T-helper 9 cell (primary cell): ENCODE data around the gene PRSS38.

Experiments used
- DNase-seq: peaks from one replicate; pipeline ENCODE4 v3.0.0-alpha.2; 2020

Gene PRSS38

DNA sequence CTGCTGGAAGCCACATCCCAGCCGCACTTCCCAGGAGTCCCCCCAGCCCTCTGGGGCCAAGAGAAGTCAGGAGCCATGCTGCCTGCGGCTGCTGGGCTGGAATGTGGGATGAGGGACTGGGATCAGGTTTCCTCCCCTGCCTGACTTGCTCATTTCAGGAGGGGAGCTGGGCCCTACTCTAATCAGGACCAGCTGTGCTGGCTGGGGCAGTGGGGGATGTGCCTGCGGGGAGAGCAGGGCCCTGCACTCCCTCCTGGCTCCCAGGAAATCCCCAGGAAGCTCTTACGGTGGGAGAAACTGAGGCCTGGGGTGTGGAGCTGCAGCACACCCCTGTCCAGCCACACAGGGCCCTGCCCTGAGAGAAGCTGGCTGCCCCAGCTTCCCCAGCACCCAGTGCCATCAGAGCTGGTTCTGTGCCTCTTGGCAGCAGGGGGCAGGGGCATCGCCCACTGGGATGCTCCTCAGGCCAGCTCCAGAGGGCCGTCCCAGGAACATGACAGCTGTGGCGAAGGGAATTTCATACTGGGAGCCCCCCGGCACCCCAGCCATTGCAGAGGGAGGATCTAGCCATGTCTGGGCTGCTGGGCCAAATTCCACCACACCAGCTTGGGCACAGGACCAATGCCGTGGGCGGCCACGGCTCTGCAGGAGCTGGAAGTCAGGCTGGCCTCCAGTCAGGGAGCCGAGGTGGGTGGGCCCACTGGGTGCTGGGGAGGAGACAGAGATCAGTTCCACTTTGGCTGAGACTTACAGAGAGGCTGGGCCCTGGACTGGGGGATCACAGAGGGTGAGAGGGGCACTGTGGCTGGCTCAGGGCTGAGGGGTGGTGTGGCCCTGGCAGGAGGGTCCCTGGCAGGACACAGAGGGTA, 21.3 kb upstream of the PRSS38 start:
- DNase-seq: no peak

GRCh38 chr1:227794817-227795192, 20.7 kb upstream of the PRSS38 start:
- no peak for DNase-seq

- DNase-seq: no peak
Observed at GRCh38 chr1:227795732-227796131, 19.7 kb upstream of the PRSS38 start.

DNA sequence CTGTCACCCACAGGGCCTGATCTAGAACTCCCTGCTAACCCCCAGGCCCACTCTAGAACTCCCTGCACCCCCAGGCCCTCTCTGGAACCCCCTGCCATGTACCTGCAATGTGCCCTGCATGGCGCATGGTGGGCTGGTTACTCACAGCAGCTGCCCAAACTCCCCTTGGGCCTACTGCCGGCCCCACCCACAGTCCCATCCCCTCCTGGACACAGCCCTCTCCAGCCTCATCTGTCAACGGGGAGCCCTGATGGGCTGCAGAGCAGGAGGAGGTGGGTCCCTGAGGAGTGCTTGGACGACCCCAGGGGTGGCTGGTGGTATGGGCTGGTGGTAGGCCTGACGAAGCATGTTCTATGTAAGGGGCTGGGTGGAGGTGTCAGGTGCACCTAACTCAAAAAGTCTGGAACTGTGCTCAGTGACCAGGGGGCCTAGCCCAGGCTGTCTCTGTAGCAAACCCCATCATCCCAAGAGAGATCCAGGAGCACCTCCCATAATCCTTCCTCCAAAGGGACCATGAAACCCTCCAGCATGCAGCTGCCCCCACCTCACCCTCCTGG, 19.0 kb upstream of the PRSS38 start:
- DNase-seq: no peak

DNA sequence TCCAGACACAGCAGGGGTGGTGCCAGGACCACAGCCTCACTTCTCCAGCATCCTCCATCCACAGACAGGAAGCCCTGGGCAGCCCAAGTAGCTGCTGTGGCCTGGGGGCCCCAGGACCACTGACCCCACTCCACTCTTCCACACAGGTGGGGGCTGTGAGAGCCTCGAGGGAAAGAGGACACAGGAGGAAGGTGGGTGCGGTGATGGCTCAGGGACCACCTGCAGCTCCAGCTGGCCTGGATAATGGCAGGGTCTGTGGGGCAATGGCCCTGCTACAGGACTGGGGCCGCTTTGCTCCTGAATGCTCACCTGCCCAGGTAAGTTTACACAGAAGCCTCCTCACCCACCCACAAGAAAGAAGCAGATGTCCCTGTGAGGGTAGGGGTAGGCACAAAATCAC, 18.3 kb upstream of the PRSS38 start:
- no peak for DNase-seq

GRCh38 chr1:227797625-227798024, 17.9 kb upstream of the PRSS38 start:
- DNase-seq: no peak

- no peak for DNase-seq
Observed at GRCh38 chr1:227798078-227798802, 17.2 kb upstream of the PRSS38 start.

DNA sequence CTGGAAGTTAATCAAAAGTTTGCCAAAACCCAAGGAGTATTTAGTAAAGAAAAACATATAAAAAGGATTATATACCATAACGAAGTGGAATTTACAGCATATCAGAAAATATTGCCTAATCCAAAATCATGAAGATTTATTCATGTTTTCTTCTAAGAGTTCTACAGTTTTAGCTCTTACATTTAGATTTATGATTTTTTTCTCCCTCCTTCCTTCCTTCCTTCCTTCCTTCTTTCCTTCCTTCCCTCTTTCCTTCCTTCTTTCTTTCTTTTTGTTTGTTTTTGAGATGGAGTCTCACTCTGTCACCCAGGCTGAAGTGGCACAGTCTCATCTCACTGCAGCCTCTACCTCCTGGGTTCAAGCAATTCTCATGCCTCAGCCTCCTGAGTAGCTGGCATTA, 15.7 kb upstream of the PRSS38 start:
- DNase-seq: no peak

- DNase-seq: no peak
Observed at GRCh38 chr1:227803933-227804332, 11.5 kb upstream of the PRSS38 start.

DNA sequence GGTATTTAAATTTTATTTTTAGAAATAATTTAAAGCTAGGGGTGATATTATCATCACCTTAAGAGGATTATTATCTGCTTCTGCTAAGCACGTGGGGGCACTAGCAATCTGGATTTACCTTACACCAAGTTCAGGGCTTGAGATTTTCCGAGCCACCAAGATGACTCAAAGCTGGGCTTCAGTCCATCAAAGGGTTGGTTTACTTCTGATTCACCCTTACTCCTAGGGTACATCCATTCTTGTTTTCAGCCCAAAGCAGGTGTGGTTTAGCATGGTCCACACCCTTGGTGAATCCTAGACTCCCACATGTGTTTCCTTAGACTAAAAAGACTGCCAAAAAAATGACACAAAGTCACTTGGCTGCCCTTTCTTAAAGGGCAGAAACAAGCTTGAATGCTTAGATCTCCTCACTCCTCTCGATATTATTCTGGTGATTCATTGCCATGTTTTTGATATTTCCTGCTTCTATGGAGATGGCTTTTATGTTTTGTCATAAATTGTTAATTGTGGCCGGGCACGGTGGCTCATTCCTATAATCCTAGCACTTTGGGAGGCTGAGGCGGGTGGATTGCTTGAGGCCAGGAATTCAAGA, 9.8 kb upstream of the PRSS38 start:
- DNase-seq: no peak

- DNase-seq: no peak
Observed at GRCh38 chr1:227808566-227808965, 6.9 kb upstream of the PRSS38 start.

GRCh38 chr1:227809026-227809425, 6.4 kb upstream of the PRSS38 start:
- DNase-seq: no peak

GRCh38 chr1:227813962-227814361, 1.5 kb upstream of the PRSS38 start:
- DNase-seq: no peak

DNA sequence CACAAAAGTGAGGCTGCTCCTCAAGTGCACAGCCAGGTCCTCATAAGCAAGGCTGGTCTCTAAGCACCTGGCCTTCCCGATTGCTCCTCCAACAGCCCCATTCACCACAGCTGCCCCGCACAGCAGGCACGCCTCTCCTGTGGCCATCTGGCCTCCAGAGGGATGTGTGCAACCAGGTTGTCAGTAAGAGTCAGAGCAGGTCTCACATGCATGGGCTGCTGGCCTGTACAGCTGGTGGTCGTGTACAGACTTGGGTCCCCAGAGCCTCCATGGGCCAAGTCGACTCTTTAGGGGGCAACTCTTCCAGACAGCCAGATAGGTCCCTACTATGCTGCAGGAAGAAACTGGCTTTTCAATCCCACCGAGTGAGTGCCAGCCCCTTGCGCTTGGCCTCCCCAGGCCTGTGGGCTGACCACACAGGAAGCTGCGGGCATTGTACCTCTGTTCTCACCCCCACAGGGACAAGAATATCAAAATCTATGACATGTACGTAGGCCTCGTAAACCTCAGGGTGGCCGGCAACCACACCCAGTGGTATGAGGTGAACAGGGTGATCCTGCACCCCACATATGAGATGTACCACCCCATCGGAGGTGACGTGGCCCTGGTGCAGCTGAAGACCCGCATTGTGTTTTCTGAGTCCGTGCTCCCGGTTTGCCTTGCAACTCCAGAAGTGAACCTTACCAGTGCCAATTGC, 1.4 kb downstream of the PRSS38 start:
- no peak for DNase-seq

- no peak for DNase-seq
Observed at GRCh38 chr1:227823537-227823936, 8.1 kb downstream of the PRSS38 start.

- DNase-seq: no peak
Observed at GRCh38 chr1:227824204-227824603, 8.7 kb downstream of the PRSS38 start.

GRCh38 chr1:227828786-227829185, 13.3 kb downstream of the PRSS38 start:
- no peak for DNase-seq

DNA sequence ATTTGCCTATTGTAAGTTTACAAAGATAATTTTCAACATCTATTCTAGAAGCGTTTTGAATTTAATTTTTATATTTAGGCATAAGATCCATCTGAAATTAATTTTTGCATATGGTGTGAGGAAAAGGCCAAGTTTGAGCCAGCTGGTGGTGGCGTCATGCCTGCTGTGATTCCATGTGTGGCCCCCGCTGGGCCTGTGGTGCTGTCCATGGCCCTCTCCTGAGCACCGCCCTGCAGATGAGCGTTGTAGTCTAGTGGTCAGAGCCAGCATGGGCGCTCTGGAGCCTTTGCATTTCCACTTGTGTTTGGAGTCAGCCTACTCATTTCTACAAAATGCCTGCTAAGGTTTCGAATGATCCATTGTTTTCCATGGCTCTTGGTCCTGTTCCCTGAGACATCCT, 22.7 kb downstream of the PRSS38 start:
- DNase-seq: no peak

DNA sequence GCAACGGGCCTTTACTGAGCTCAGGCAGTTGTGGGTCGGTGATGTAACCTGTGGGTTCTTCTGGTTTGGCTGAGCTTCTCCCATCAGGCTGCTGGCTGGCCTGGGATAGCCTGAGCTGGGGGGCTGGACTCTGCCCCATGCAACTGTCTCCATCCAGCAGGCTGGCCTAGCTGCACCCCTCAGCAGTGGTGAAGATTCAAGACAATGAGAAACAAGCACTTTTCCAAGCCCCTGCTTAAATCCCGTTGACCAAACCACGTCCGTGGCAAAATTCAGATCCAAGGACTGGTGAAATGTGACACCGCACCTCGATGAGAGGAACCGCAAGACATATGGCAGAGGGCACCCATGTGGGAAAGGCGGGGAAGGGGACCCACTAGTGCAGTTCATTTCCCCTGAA, 25.6 kb downstream of the PRSS38 start:
- DNase-seq: no peak

DNA sequence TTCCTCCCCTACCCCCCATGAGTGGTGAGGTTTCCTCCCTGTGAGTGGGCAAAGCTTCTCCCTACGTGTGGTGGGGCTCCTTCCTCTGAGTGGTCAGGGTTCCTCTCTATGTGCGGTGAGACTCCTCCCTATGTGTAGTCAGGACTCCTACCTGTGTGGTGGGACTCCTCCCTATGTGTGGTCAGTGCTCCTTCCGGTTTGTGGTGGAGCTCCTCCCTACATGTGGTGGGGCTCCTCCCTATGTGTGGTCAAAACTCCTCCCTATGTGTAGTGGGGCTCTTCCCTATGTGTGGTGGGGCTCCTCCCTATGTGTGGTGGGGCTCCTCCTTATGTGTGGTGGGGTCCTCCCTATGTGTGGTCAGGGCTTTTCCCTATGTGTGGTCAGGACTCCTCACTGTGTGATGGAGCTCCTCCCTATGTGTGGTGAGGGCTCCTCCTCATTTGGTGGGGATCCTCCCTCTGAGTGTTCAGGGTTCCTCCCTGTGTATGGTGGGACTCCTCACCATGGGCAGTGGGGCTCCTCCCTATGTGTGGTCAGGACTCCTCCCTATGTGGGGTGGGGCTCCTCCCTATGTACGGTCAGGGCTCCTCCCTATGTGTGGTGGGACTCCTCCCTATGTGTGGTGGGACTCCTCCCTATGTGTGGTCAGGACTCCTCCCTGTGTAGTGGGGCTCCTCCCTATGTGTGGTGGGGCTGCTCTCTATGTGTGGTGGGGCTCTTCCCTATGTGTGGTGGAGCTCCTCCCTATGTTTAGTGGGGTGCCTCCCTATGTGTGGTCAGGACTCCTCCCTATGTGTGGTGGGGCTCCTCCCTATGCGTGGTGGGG, 29.1 kb downstream of the PRSS38 start:
- no peak for DNase-seq

GRCh38 chr1:227845147-227845458, 29.6 kb downstream of the PRSS38 start:
- no peak for DNase-seq

GRCh38 chr1:227845519-227845918, 30.0 kb downstream of the PRSS38 start:
- no peak for DNase-seq
